ENCODE data around the gene SI. TPM values are rescaled to one million over a fixed set of nuclear protein-coding genes. Genes with fewer than 3 reads are reported as not detected.
A peak's percentile ranks its signal among the peaks of the same experiment; 100 is the strongest.

SI gene
- not detected in 2 replicates for total RNA-seq (2014; rRNA removed; shearing (Covaris generic))

- no peak for DNase-seq (ENCODE audit: low read depth)
Observed at GRCh38 chr3:165078293-165078692, at the start of gene SI. SI (minus strand) TSS chr3:165078496; CDS start chr3:165076012, 2,484 bp downstream.

- no peak for DNase-seq (ENCODE audit: low read depth)
Observed at GRCh38 chr3:165125836-165126235, 47.5 kb upstream of the SI start.

GRCh38 chr3:165111401-165111800 lies 33.1 kb upstream of the SI start:
- DNase-seq (ENCODE audit: low read depth): no peak

- no peak for DNase-seq (ENCODE audit: low read depth)
Observed at GRCh38 chr3:165103616-165104015, 25.3 kb upstream of the SI start.

GRCh38 chr3:165082650-165083049 lies 4.4 kb upstream of the SI start:
- no peak for DNase-seq (ENCODE audit: low read depth)

- no peak for DNase-seq (ENCODE audit: low read depth)
Observed at GRCh38 chr3:165081183-165081582, 2.9 kb upstream of the SI start.

- DNase-seq (ENCODE audit: low read depth): no peak
Observed at GRCh38 chr3:165075695-165076094, 2.6 kb downstream of the SI start.

GRCh38 chr3:165070682-165071081 lies 7.6 kb downstream of the SI start:
- DNase-seq (ENCODE audit: low read depth): no peak

- no peak for DNase-seq (ENCODE audit: low read depth)
Observed at GRCh38 chr3:165056510-165056909, 21.8 kb downstream of the SI start.

GRCh38 chr3:165040186-165040585 lies 38.1 kb downstream of the SI start:
- DNase-seq (ENCODE audit: low read depth): no peak

GRCh38 chr3:165011557-165011956 lies 66.7 kb downstream of the SI start:
- DNase-seq (ENCODE audit: low read depth): no peak

- no peak for DNase-seq (ENCODE audit: low read depth)
Observed at GRCh38 chr3:164984947-164985346, 93.3 kb downstream of the SI start.

GRCh38 chr3:164962610-164963009 lies 115.7 kb downstream of the SI start:
- no peak for DNase-seq (ENCODE audit: low read depth)

GRCh38 chr3:164952966-164953365 lies 125.3 kb downstream of the SI start:
- no peak for DNase-seq (ENCODE audit: low read depth)

GRCh38 chr3:164951403-164951802 lies 126.9 kb downstream of the SI start:
- peak; percentile 45 for DNase-seq (ENCODE audit: low read depth)

GRCh38 chr3:164940745-164941144 lies 137.6 kb downstream of the SI start:
- DNase-seq (ENCODE audit: low read depth): no peak

GRCh38 chr3:164929642-164930041 lies 148.7 kb downstream of the SI start:
- DNase-seq (ENCODE audit: low read depth): no peak

Other genes with a start within 250 kb of the SI start
- gene SLITRK3, start 117.9 kb upstream of the SI start, total RNA-seq (2014; rRNA removed; shearing (Covaris generic)): not detected in 2 replicates

All from RPMI7951 (cell line).